Mucosa of gallbladder (tissue), 1 donor: ENCODE results near the gene UTP15. TPM values are rescaled to one million over a fixed set of nuclear protein-coding genes. Genes with fewer than 3 reads are reported as not detected.

Source experiments
- DNase-seq: peaks from one replicate; pipeline ENCODE4 v3.0.0-alpha.2; 2020; ENCODE audit warnings: low spot score
- total RNA-seq: library from RNA; stranded (reverse); gene quantifications from one replicate; pipeline ENCODE4 v1.2.1, GENCODE V29; 2021
- donor health status: DM: no; HTN: no; CAD: no.

UTP15 gene
- total RNA-seq, 1 donor from 2014 or later = 9.6 TPM

DNA sequence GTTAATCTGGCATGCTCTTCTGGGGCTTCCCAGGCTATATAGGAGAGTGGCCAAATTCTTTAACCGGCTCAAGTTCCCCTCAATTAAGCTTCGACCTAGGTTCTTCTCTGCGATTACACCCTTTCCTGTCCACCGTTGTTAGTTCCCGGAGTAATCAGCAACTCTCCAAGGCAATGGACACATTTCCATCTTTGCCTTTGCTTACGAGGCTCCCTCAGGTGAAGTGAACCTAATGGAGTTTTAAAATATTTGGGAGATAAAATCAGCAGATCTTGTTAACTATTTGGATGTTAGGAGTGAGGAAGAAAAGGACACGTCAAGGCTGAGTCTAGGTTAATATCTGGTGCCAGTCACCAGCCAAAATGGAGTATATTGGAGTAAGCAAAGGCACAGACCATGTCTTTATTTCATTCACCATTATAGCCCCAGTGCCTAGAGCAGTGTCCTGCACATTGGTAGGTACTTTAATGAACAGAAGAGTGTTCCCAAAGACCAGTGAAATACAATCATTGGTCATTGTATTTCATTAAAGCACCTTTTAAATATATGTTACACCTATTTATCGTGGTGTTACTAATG lies 515 bp downstream of the UTP15 start:
- DNase-seq = no peak

DNA sequence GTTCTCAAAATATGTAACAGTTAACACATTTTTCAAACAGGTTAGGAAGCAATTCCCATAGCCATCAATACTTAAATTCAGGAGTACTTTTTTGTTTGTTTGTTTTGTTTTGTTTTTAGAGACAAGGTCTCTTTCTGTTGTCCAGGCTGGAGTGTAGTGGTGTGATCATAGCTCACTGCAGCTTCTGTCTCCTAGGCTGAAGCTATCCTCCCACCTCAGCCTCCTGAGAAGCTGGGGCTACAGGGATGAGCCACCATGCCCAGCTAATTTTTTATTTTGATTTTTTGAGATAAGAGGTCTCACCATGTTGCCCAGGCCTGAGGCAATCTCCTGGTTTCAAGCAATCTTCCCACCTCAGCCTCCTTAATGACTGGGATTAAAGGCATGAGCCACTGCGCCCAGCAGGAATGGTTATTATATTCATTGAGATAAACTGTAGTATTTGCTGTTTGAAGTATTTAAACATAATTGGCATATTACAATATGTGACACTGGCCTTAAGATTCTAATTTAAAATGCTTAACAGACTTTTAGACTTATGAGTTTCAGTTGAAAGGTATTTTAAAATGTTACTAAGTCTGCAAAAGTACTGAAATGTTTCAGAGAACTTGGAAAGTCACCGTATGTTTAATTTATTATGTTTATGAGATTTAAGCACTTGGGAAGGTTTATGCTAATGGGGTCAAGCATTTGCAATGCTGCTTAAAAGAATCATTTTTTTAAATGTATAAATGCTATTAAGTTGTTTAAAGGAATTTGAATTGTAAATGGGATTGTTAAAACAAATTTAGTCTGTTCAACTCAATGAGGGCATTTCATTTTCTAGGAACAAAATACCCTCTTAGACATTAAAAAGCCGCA lies 17.0 kb downstream of the UTP15 start:
- no peak for DNase-seq

DNA sequence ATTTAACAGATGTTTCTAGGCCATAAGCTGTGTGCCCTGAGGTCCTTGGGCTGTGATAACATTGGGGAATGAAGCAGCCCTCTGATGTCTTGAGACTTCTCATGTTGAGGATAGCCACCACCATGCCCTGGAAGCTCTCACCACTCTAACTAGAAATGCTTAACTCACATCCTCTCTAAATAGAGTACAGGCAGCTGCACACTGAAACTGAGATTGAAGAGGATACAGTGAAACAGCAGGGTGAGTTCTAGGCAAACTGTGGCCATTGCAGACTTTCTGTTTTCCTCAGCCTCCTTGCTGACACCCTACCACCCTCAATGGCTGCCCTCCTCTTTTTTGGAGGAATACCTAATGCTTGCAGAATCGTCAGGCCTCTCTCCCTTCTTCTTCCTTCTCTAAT lies 22.4 kb downstream of the UTP15 start:
- DNase-seq = no peak

DNA sequence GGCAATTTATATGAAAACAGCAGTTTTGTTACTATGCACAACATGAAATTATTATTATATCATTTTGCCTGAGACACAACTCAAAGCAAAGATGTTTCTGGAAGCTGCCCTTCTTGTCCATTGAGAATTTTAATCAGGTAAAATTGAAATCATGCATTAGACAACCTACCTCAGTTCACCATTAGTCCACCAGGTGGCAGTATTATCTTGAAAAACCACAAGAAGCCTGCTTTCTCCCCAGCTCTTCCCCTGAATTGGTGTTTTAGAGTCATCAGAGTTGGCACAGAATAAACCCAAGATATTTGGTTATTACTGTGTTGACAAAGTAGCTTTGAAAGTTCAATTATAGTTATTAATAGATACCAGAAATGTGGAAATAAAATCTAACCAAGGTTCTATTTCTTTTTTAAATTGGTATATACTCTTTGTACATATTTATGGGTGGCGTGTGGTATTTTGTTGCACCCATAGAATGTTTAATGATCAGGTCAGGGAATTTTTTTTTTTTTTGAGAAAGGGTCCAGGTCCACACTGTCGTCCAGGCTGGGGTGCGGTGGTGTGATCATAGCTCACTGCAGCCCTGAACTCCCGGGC lies 25.7 kb downstream of the UTP15 start:
- DNase-seq = peak; percentile 78

- DNase-seq = no peak
These were observed 26.4 kb downstream of the UTP15 start for GRCh38 chr5:73591698-73592501.

GRCh38 chr5:73592551-73592950 lies 27.0 kb downstream of the UTP15 start:
- no peak for DNase-seq

DNA sequence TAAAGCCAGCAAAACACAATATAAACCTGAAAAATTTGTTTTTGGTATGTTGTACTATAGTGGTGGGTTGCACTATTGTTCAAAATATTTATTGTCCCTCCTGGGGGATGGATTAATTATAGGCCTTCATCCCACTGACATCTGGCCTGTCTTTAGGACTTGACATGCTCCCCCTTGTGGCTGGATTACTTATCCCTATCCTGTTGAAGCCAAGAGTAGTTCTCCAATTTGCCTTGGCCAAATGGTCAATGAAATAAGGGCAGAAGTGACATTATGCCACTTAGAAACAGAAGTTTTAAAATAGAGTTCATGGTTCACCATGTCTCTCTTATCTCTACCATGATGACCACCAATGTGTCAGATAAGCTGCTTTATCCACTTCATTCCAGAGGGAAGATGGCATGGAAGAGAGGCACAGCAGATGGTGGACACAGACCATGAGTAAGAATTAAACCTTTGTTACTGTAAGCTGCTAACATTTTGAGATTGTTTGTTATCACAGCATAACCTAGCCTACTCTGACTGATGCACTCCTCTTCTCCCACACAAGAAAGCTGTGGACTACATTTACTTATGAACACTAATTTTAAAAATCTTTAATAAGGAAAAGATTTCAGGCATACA lies 31.3 kb downstream of the UTP15 start:
- DNase-seq = no peak

DNA sequence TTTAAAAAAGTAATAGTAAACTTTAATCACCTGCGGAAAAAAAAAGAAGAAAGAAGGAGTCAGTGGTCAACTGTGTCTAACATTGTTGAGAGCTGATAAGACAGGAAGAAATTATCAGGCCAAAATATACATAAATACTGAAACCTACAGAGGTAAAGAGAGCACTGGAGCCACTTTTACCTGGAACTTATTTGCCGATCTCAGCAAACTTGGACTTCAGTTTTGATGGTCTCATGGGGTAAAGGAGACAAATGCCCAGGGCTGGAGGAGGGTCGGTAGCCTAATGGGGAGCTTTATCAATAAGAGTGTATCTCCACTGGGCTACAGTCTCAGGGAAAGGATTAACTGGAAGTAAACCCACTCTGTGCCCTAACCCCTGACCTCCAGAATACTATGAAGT lies 33.8 kb downstream of the UTP15 start:
- no peak for DNase-seq

- DNase-seq = no peak
These were observed 38.5 kb downstream of the UTP15 start for GRCh38 chr5:73603998-73604397.

DNA sequence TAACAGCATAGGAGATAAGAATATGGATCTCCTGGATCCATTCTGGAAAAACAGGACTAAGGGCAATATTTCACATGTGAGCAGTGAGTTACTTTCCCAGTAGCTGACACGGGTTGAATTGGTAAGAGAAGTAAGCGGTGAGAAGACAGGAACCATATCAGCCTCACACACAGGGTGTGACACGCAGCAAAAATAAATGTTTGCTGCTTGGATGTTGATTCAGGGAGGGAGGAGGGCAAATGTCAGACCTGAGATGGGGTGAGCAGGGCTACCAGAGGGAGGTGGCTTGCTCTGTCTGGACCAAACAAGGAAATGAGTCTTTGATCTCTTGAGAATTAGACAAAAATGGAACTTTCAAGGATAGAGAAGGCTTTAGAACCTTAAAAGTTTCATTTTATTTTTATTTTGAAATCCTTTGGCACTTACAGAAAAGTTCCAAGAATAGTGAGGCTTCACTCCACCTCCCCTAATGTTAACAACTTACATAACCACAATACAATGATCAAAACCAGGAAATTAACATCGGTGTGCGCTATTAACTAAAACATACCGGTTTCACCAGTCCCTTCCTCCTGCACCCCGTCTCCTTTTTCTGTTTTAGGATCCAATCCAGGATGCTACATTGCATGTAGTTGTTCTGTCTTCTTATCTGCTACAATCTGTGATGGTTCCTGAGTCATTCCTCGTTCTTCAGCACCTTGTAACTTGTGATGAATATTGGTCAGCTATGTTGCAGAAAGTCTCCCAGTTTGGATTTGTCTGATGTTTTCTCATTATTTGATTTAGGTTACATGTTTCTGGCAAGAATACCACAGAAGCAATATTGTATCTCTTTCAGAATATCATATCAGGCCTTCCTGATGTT lies 39.9 kb downstream of the UTP15 start:
- peak; percentile 76 for DNase-seq

DNA sequence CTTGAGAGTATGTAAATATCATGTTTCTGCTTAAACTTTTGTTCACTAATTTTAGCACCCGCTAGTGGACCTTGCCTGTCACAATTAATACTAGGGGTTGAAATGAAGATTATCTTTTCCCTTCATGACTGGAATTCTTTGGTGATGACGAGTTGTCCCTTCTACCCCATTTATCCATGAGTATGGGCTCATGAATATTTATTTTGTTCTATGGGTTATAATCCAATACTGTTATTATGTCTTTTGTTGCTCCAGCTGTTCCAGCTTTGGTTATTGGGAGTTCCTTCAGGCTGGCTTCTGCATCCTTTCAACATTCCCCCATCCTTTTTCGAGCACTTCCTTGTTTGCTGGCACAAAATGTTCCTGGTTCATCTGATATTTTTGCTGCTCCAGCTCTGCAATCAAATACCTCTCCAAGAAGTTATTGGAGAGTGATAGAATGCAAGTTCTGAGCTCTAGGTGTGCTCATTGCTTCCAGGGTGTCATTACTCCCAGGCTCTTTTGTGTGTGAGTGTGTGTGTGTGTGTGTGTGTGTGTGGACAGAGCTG lies 40.7 kb downstream of the UTP15 start:
- DNase-seq = no peak

DNA sequence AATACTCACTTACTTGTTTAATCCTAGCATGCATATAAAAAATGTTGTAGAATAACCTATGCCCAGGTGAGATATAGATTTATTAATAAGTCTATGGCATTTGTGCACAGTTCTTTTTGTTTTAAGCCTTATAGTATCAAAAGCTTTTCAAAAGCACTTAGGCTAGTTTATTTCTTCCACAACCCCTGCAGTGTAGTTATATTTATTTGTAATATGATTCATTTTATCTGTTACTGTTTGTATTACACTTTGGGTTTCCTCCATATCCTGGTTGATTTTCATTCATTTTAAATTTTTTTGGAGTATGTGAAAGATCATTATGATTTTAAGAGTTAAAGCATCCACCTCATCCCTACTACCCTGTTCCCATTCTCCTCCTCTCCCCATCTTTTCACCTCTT lies 41.7 kb downstream of the UTP15 start:
- DNase-seq = no peak

DNA sequence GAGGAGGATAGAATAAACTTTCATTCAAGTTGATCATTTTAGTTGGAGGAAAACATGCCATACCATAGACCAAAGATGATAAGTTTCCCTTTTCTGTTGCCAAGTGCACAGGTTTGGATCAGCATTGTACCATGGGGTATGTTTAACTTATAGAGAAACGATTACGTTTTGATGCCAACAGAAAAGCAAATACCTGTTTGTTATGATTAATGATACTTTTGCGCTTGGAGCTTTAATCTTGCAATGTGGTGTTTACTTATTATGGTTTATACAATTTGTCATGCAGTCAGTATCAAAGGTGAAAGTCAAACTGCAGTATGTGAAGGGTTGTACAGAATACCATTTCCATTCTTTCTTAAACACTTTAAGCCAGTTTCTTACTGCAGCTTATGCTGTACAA lies 47.3 kb downstream of the UTP15 start:
- no peak for DNase-seq

DNA sequence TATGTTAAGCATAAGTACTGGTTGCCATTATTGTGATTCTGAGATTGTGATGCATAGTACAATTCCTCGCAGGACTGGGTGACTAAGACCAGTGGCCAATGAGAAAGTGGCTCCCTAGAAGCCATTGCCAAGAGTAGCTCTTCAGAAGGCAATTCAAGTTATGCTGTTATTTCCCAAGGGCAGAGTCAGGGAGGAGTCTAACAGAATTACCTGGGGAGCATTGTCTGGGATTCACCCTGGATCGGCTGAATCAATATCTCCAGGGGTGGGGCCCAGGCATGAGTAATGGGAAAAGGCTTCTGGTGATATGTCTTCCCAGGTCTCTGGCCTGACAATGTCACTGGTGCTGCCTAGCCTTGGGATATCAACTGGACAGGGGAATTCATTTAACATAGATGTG lies 49.5 kb downstream of the UTP15 start:
- peak; percentile 65 for DNase-seq

DNA sequence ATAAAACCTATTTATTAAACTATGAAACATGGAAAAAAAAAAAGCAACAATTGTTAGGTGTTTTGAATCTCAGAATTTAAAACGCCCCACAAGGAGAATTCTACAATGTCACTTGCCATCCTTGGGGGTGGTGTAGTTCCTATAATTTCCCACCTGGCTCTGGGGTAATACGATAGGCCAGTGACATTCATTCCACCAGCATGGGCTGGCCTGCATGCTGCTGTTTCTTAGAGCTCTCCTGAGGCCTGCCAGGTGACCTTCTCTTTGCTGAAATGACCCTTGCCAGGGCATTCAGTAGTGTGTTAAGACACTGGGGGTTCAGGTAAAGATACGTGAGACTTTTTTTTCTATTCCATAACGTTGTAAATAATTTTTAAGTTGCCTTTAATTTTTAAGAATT lies 50.4 kb downstream of the UTP15 start:
- no peak for DNase-seq

GRCh38 chr5:73617510-73618279 lies 52.2 kb downstream of the UTP15 start:
- DNase-seq = no peak

DNA sequence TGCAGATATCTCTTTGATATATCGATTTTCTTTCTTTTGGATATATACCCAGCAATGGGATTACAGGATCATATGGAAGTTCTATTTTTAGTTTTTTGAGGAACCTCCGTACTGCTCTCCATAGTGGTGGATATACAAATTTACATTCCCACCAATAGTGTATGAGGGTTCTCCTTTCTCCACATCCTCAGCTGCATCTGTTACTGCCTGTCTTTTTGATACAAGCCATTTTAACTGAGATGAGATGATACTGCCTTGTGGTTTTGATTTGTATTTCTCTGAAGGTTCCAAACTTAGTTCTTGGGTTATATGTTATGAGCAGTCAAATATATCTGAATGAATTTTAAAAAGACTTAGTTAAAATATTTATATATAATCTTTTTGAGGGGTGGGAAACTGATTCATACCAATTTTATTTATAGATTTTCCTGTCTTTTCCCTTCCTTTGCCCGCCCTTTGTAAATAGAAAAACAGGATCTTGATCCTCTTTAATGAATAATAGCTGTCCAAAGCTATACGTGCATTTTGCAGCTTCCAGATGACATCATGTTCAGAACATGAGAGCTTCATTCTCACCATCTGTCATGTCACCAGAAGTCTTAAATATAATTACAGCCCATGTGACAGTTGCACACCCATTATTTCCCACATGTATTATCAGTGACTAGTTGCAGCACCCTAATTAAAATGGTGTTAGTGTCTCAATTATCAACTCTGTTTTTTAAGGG lies 54.2 kb downstream of the UTP15 start:
- DNase-seq = no peak

DNA sequence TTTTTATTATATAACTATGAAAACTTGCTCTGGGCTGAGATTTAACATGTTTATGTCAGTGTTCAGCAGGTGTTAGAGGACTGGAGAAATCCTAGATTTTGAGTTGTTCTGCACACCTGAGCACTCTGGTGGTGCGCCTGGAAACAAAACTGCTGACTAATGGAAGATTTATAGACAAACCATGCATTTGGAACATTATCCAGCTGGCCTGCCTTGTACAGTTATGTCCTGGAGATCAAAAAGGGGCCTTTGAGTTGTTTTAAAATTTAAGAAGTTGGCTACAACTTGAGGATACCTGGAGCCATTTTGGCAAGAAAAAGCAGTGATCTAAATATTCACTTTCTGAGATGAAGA lies 54.8 kb downstream of the UTP15 start:
- no peak for DNase-seq

GRCh38 chr5:73623060-73623459 lies 57.5 kb downstream of the UTP15 start:
- DNase-seq = no peak
